ENCODE data around the gene SCRG1.
A peak's percentile ranks its signal among the peaks of the same experiment; 100 is the strongest.

The SCRG1 gene

GRCh38 chr4:173410079-173410478, 11.2 kb upstream of the SCRG1 start:
- DNase-seq, result no peak

- peak in 1 of 5 experiments; percentile 20 for DNase-seq
Observed at GRCh38 chr4:173405840-173406606, 7.1 kb upstream of the SCRG1 start.

GRCh38 chr4:173404296-173404865, 5.5 kb upstream of the SCRG1 start:
- no peak for DNase-seq

DNA sequence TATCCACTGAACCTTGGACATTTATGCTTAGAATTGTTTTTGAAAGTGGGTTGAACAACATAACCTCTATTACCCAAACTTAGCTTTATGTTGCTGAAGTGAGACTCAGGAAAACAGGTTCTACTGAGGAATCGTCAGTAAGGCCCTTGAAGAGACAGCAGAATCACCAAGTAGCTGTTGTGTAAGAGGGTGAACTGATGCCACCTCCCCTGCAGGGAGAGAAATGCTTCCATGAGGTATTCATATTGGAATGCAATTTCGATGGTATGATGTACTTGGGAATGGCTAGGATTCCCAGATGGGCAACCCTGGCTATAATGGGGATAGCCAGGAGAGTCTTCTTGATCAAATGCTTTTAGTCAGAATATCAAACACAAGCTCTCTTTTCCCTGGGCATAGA, 4.1 kb upstream of the SCRG1 start:
- no peak for DNase-seq

DNA sequence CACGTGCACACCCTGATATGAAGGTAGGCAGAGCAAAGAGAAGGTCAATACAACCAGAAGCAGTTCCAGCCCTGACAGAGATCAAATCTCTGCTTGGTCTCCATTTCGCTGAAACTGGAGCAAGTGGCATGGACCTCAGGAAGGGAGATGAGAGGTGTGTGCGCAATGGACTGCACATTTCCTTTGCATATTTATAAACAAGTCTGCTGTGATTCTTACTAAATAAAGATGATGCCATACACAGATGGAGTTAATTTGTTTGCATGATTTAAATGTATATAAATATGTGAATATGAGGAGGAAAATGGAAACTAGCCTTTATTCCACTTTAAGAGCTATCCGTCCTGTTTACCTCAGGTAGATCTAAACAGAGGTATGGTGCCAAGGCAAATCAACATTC, 2.1 kb upstream of the SCRG1 start:
- no peak for DNase-seq

- DNase-seq, result no peak
Observed at GRCh38 chr4:173398220-173398619, 696 bp downstream of the SCRG1 start.

DNA sequence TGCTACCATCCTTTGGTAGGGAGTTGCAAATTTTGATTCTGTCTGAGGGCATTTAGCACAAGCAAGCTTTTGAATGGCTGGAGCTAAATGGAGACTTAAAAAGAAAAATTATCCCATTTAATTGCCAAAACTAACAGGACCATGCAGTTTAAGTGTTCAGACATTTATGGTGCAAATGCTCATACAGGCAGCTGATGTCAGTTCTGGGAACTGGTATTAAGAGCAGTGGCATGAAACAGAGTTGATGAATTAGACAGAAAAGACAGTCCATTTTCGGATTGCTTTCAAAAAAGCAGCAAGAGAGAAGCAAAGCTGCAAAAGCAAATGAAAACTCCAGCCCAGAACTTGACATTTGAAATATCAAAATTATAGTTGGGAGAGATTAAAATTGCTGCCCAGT, 1.3 kb downstream of the SCRG1 start:
- no peak for DNase-seq

DNA sequence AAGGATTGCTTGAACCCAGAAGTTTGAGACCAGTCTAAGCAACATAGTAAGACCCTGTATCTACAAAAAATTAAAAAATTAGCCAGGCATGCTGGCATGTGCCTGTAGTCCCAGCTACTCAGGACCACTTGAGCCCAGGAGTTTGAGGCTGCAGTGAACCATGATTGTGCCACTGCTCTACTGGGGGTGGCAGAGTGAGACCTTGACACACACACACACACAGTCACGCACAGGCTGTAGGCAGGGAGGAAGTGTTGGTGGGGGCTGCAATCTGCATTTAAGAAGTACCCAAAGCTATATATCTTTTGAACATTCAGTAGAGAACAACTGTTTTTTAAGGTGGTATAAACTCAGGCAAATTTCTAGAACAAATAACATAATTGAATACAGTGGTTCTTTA, 7.2 kb downstream of the SCRG1 start:
- DNase-seq, result no peak

DNA sequence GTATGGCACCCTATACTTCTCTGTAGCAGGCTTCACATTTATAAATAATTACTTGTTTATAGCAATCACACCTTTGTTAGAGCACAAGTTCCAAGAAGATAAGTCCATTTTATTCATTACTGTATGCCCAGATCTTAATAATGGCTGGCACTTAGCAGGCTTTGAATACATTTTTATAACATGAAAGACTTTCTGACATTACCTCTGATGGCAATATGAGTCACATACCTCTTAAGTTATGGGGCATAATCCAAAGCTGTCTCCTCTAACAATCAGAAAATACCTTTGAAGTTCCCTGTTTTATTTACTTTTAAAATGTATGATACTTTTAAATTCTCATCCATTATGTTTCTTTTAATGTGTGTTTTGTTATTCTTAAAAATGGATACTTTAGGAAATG, 12.2 kb downstream of the SCRG1 start:
- DNase-seq, result no peak

- DNase-seq, result no peak
Observed at GRCh38 chr4:173382349-173382748, 16.6 kb downstream of the SCRG1 start.

DNA sequence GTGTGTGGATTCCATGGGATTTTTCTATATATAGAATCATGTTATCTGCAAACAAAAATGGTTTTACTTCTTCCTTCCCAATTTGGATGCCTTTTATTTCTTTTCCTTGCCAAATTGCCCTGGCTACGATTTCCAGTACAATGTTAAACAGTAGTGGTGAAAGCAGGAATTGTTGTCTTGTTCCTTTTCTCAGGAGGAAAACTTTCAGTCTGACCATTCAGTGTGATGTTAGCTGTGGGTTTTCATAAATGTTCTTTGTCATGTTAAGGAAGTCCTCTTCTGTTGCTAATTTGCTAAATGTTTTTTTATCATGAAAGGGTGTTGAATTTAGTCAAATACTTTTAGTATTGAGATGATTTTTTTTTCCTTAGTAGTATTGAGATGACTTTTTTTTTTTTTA, 17.3 kb downstream of the SCRG1 start:
- no peak for DNase-seq

- no peak for DNase-seq
Observed at GRCh38 chr4:173380987-173381386, 17.9 kb downstream of the SCRG1 start.

- no peak for DNase-seq
Observed at GRCh38 chr4:173379929-173380328, 19.0 kb downstream of the SCRG1 start.

DNA sequence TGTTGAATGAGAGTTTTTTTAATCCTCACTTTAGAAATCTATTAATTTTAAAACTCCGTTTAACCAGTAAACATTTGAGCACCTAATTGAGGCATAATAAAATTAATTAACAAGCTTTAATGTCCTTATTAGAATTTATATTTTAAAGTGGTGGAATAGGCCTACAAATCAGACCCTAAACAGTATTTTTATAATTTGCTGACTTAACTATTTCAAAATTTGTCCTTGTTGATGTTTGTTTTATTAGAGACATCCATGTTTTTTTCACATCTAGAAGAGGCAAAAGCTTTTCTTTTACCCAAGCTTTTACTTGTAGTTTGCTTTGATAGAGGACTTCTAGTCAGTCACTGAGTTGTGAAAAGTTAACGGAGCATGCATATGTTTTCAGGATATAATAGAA, 24.3 kb downstream of the SCRG1 start:
- no peak for DNase-seq

- DNase-seq, result peak; percentile 7 to 69 (median 33)
Observed at GRCh38 chr4:173371292-173372192, 27.4 kb downstream of the SCRG1 start.

GRCh38 chr4:173370477-173371291, 28.2 kb downstream of the SCRG1 start, which contains the start of gene SAP30:
Gene SAP30, plus strand, starts transcription at chr4:173370954. Its CDS starts 229 bp downstream, at chr4:173371183.
- DNase-seq, result peak; percentile 89 to 99 (median 95)

- peak in 4 of 5 experiments; percentile 22 to 80 (median 52) for DNase-seq
Observed at GRCh38 chr4:173370130-173370476, 28.8 kb downstream of the SCRG1 start.

GRCh38 chr4:173367946-173368345, 31.0 kb downstream of the SCRG1 start:
- peak in 1 of 5 experiments; percentile 70 for DNase-seq

- peak in 1 of 5 experiments; percentile 85 for DNase-seq
Observed at GRCh38 chr4:173367285-173367684, 31.6 kb downstream of the SCRG1 start.

DNA sequence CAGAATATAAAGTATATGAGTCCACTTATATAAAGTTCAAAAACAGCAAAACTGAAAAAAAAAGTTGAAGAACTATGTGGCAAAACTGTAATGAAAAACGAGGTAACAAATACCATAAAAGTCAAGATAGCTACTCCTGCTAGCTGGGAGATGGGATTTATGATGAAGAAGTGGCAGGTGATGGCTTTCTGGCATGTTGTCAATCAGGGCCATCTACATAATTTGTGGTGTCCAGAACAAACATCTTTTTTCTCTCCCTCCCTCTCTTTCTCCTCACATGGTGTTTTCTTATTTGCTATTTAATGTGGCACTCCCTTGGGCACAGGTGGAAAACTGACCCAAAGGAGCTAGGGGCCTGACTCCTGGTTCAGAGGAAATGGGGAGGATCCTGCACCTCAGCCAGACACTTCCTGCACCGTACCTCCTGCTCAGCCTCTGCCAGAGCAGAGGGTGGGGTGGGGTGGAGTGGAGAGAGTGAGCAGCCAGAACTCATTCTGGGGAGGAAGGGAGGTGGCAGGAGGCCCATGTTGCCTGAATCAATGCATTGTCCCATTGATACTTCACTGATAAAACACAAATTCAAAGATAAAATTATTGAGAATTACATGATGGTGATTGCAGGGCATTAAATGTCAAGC, 33.4 kb downstream of the SCRG1 start:
- peak in 1 of 5 experiments; percentile 46 for DNase-seq

GRCh38 chr4:173362666-173363065, 36.2 kb downstream of the SCRG1 start:
- DNase-seq, result no peak

Measured in T-helper 2 cell (primary cell).